Astrocyte (in vitro differentiated cells and primary cell): Measurements from ENCODE around the gene WASHC1. TPM values are rescaled to one million over a fixed set of nuclear protein-coding genes. Genes with fewer than 3 reads are reported as not detected.
"Not testable (repeated sequence)": the region's sequence is repeated elsewhere in the genome, so short reads cannot be mapped to it uniquely, and the experiment has no call there.

Experiments used
- DNase-seq: peaks from one replicate; pipeline ENCODE4 v3.0.0-alpha.2; 2010; ENCODE audit warnings: low read depth
- FAIRE-seq: peaks from 2 replicates; lab custom pipeline; 2011; peaks lifted over from hg19 to GRCh38; lab: Jason Lieb, UNC
- H2AFZ ChIP-seq: 2 replicates; pipeline ENCODE4 v1.6.0; 2012; ENCODE audit warnings: low read depth, low read length, inconsistent platforms
- H3K27ac ChIP-seq: 2 replicates; pipeline ENCODE4 v1.5.1; 2011; ENCODE audit warnings: low read depth, low read length, inconsistent platforms
- H3K27me3 ChIP-seq: 2 replicates; pipeline ENCODE4 v1.6.0; 2011; ENCODE audit warnings: low read length, inconsistent platforms; ENCODE audit not compliant: insufficient read depth
- H3K36me3 ChIP-seq: 2 replicates; pipeline ENCODE4 v1.5.1; 2011; ENCODE audit warnings: low read length, inconsistent platforms; ENCODE audit not compliant: insufficient read depth
- H3K4me1 ChIP-seq: 2 replicates; pipeline ENCODE4 v1.5.1; 2011; ENCODE audit warnings: low read length, inconsistent platforms; ENCODE audit not compliant: insufficient read depth
- H3K4me2 ChIP-seq: 2 replicates; pipeline ENCODE4 v1.6.0; 2012; ENCODE audit warnings: low read length, inconsistent platforms
- H3K4me3 ChIP-seq: 2 replicates; pipeline ENCODE4 v1.5.1; 2011; ENCODE audit warnings: low read depth, mild to moderate bottlenecking, low read length, inconsistent platforms; ENCODE audit not compliant: insufficient read depth
- H3K79me2 ChIP-seq: 2 replicates; pipeline ENCODE4 v1.6.0; 2012; ENCODE audit warnings: mild to moderate bottlenecking, low read length, inconsistent platforms; ENCODE audit not compliant: insufficient read depth
- H3K9ac ChIP-seq: 2 replicates; pipeline ENCODE4 v1.6.0; 2012; ENCODE audit warnings: mild to moderate bottlenecking, low read length, inconsistent platforms
- H3K9me3 ChIP-seq: 2 replicates; pipeline ENCODE4 v1.5.1; 2012; ENCODE audit warnings: low read depth, mild to moderate bottlenecking, low read length, inconsistent platforms; ENCODE audit not compliant: insufficient read depth
- H4K20me1 ChIP-seq: 2 replicates; pipeline ENCODE4 v1.6.0; 2012; ENCODE audit warnings: low read length, inconsistent platforms; ENCODE audit not compliant: insufficient read depth
- H3K27ac Mint-ChIP-seq: one replicate; pipeline ENCODE4 v1.8.0; 2021; ENCODE audit warnings: mild to moderate bottlenecking, mixed read lengths; ENCODE audit not compliant: unreplicated experiment
- H3K27me3 Mint-ChIP-seq: one replicate; pipeline ENCODE4 v1.8.0; 2021; ENCODE audit warnings: low read depth, mixed read lengths; ENCODE audit not compliant: unreplicated experiment
- H3K36me3 Mint-ChIP-seq: one replicate; pipeline ENCODE4 v1.8.0; 2021; ENCODE audit warnings: low read depth, mixed read lengths; ENCODE audit not compliant: unreplicated experiment
- H3K4me1 Mint-ChIP-seq: one replicate; pipeline ENCODE4 v1.8.0; 2021; ENCODE audit warnings: low read depth, mixed read lengths; ENCODE audit not compliant: unreplicated experiment
- H3K4me3 Mint-ChIP-seq: one replicate; pipeline ENCODE4 v1.8.0; 2021; ENCODE audit warnings: mild to moderate bottlenecking, moderate library complexity, mixed read lengths; ENCODE audit not compliant: unreplicated experiment
- H3K9me3 Mint-ChIP-seq: one replicate; pipeline ENCODE4 v1.8.0; 2021; ENCODE audit warnings: mild to moderate bottlenecking, mixed read lengths; ENCODE audit not compliant: unreplicated experiment
- total RNA-seq: library from RNA; stranded (reverse); gene quantifications from 2 replicates; pipeline ENCODE4 v1.2.1, GENCODE V29; 2021

The WASHC1 gene
- total RNA-seq, 1 donor from 2014 or later: 13.2 TPM

DNA sequence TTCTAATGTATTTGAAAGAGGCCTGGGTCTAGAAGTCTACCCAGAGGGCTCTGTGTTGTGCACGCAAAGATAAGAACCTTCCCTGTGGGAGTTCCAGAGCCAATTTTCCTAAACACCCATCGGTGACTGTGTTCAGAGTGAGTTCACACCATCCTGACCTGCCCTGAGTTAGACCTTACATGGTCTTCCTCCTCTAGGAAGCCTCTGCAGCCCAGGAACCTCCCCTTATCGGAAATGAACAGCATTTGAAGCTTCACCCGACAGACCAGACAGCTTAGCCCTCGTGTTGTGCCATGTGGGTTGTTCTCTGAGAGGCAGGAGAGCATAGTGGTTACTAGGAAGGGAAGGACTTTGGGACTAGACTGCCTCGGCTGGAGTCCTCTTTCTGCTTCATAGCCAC, 3.1 kb upstream of the WASHC1 start:
- H3K4me2 ChIP-seq, H3K27ac ChIP-seq, H2AFZ ChIP-seq, H3K27me3 Mint-ChIP-seq, H3K36me3 Mint-ChIP-seq, H3K4me1 Mint-ChIP-seq, H3K9me3 ChIP-seq, H3K27ac Mint-ChIP-seq, DNase-seq, H3K27me3 ChIP-seq, H3K79me2 ChIP-seq, FAIRE-seq, H3K9me3 Mint-ChIP-seq, H4K20me1 ChIP-seq, H3K9ac ChIP-seq, H3K36me3 ChIP-seq, H3K4me3 ChIP-seq, H3K4me1 ChIP-seq, H3K4me3 Mint-ChIP-seq: not testable (repeated sequence)

DNA sequence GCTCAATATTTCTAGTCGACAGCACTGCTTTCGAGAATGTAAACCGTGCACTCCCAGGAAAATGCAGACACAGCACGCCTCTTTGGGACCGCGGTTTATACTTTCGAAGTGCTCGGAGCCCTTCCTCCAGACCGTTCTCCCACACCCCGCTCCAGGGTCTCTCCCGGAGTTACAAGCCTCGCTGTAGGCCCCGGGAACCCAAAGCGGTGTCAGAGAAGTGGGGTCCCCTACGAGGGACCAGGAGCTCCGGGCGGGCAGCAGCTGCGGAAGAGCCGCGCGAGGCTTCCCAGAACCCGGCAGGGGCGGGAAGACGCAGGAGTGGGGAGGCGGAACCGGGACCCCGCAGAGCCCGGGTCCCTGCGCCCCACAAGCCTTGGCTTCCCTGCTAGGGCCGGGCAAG, 481 bp downstream of the WASHC1 start:
- DNase-seq, H3K9ac ChIP-seq, H3K4me2 ChIP-seq, H3K9me3 Mint-ChIP-seq, H4K20me1 ChIP-seq, H3K27me3 ChIP-seq, H3K79me2 ChIP-seq, H3K4me1 Mint-ChIP-seq, FAIRE-seq, H3K27me3 Mint-ChIP-seq, H3K27ac Mint-ChIP-seq, H3K4me3 ChIP-seq, H3K36me3 ChIP-seq, H2AFZ ChIP-seq, H3K36me3 Mint-ChIP-seq, H3K4me3 Mint-ChIP-seq, H3K27ac ChIP-seq, H3K4me1 ChIP-seq, H3K9me3 ChIP-seq: not testable (repeated sequence)

DNA sequence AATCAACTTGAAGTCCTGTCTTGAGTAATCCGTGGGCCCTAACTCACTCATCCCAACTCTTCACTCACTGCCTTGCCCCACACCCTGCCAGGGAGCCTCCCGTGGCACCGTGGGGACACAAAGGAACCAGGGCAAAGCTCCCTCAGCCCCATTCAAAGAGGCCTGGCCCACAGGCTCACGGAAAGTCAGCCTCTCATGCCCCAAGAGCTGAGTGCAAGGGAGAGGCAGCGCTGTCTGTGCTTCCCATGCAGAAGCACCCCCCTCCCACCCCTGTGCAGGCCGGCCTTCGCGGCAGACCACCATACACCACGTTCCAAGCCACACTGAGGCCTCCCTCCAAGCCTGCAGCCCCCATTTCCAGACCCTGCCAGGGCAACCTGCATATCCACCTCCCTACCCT, 7.6 kb downstream of the WASHC1 start:
- H3K4me3 ChIP-seq, DNase-seq, H3K4me3 Mint-ChIP-seq, H3K36me3 Mint-ChIP-seq, H3K27ac Mint-ChIP-seq, H2AFZ ChIP-seq, H3K79me2 ChIP-seq, H3K27ac ChIP-seq, H4K20me1 ChIP-seq, H3K4me1 ChIP-seq, H3K9me3 ChIP-seq, H3K27me3 Mint-ChIP-seq, H3K27me3 ChIP-seq, H3K36me3 ChIP-seq, H3K4me2 ChIP-seq, FAIRE-seq, H3K9ac ChIP-seq, H3K9me3 Mint-ChIP-seq, H3K4me1 Mint-ChIP-seq: not testable (repeated sequence)

DNA sequence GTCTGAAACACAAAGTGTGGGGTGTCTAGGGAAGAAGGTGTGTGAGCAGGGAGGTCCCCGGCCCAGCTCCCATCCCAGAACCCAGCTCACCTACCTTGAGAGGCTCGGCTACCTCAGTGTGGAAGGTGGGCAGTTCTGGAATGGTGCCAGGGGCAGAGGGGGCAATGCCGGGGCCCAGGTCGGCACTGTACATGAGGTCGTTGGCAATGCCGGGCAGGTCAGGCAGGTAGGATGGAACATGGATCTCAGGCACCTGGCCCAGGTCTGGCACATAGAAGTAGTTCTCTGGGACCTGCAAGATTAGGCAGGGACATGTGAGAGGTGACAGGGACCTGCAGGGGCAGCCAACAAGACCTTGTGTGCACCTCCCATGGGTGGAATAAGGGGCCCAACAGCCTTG, 12.4 kb downstream of the WASHC1 start:
- H3K27me3 ChIP-seq, H3K4me1 Mint-ChIP-seq, H3K79me2 ChIP-seq, H3K27me3 Mint-ChIP-seq, H3K27ac Mint-ChIP-seq, FAIRE-seq, H3K4me3 Mint-ChIP-seq, H3K9me3 Mint-ChIP-seq, H3K9ac ChIP-seq, H3K9me3 ChIP-seq, H3K36me3 Mint-ChIP-seq, H3K4me2 ChIP-seq, H3K4me3 ChIP-seq, H2AFZ ChIP-seq, H3K27ac ChIP-seq, H4K20me1 ChIP-seq, H3K4me1 ChIP-seq, DNase-seq, H3K36me3 ChIP-seq: not testable (repeated sequence)

DNA sequence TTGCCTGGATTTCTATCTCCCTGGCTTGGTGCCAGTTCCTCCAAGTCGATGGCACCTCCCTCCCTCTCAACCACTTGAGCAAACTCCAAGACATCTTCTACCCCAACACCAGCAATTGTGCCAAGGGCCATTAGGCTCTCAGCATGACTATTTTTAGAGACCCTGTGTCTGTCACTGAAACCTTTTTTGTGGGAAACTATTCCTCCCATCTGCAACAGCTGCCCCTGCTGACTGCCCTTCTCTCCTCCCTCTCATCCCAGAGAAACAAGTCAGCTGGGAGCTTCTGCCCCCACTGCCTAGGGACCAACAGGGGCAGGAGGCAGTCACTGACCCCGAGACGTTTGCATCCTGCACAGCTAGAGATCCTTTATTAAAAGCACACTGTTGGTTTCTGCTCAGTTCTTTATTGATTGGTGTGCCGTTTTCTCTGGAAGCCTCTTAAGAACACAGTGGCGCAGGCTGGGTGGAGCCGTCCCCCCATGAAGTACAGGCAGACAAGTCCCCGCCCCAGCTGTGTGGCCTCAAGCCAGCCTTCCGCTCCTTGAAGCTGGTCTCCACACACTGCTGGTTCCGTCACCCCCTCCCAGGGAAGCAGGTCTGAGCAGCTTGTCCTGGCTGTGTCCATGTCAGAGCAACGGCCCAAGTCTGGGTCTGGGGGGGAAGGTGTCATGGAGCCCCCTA, 15.0 kb downstream of the WASHC1 start:
- H4K20me1 ChIP-seq, H3K4me2 ChIP-seq, H3K36me3 Mint-ChIP-seq, H3K27ac ChIP-seq, H3K4me1 ChIP-seq, FAIRE-seq, H3K36me3 ChIP-seq, H3K9ac ChIP-seq, H3K9me3 Mint-ChIP-seq, H3K9me3 ChIP-seq, H3K79me2 ChIP-seq, H3K4me1 Mint-ChIP-seq, H3K4me3 ChIP-seq, H2AFZ ChIP-seq, H3K27me3 Mint-ChIP-seq, H3K4me3 Mint-ChIP-seq, H3K27me3 ChIP-seq, H3K27ac Mint-ChIP-seq, DNase-seq: not testable (repeated sequence)

DNA sequence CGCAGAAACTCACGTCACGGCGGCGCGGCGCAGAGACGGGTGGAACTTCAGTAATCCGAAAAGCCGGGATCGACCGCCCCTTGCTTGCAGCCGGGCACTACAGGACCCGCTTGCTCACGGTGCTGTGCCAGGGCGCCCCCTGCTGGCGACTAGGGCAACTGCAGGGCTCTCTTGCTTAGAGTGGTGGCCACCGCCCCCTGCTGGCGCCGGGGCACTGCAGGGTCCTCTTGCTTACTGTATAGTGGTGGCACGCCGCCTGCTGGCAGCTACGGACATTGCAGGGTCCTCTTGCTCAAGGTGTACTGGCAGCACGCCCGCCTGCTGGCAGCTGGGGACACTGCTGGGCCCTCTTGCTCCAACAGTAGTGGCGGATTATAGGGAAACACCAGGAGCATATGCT, 18.1 kb downstream of the WASHC1 start:
- H3K4me1 Mint-ChIP-seq, H3K4me2 ChIP-seq, H3K27ac ChIP-seq, H3K36me3 ChIP-seq, H3K9me3 ChIP-seq, DNase-seq, FAIRE-seq, H3K9ac ChIP-seq, H3K4me3 Mint-ChIP-seq, H4K20me1 ChIP-seq, H3K4me1 ChIP-seq, H3K27me3 Mint-ChIP-seq, H3K4me3 ChIP-seq, H3K36me3 Mint-ChIP-seq, H3K79me2 ChIP-seq, H2AFZ ChIP-seq, H3K27ac Mint-ChIP-seq, H3K27me3 ChIP-seq, H3K9me3 Mint-ChIP-seq: not testable (repeated sequence)
